GM18498 (cell line): Measurements from ENCODE around the gene TOMM40.
"Not testable (repeated sequence)": the region's sequence is repeated elsewhere in the genome, so short reads cannot be mapped to it uniquely, and the experiment has no call there.

Source experiments
- ATAC-seq: cut with Tn5 transposase; IDR thresholded peaks from one replicate; pipeline ENCODE4 v1.9.1; 2021; ENCODE audit warnings: mild to moderate bottlenecking, moderate library complexity; ENCODE audit not compliant: unreplicated experiment

TOMM40 gene

GRCh38 chr19:44869733-44870470 lies 21.2 kb upstream of the TOMM40 start:
- ATAC-seq = no peak

GRCh38 chr19:44871809-44872208 lies 19.2 kb upstream of the TOMM40 start:
- no peak for ATAC-seq

GRCh38 chr19:44872661-44873060 lies 18.4 kb upstream of the TOMM40 start:
- no peak for ATAC-seq

- ATAC-seq = no peak
These were observed 16.7 kb upstream of the TOMM40 start for GRCh38 chr19:44874317-44874716.

GRCh38 chr19:44875666-44876451 lies 15.2 kb upstream of the TOMM40 start:
- no peak for ATAC-seq

GRCh38 chr19:44876930-44877535 lies 14.0 kb upstream of the TOMM40 start:
- ATAC-seq = no peak

GRCh38 chr19:44878120-44878865 lies 12.8 kb upstream of the TOMM40 start:
- no peak for ATAC-seq

GRCh38 chr19:44879309-44880065 lies 11.6 kb upstream of the TOMM40 start:
- ATAC-seq = no peak

- ATAC-seq = no peak
These were observed 9.0 kb upstream of the TOMM40 start for GRCh38 chr19:44882063-44882462.

- not testable (repeated sequence) for ATAC-seq
These were observed 8.2 kb upstream of the TOMM40 start for GRCh38 chr19:44882619-44883397.

- no peak for ATAC-seq
These were observed 7.1 kb upstream of the TOMM40 start for GRCh38 chr19:44883922-44884321.

GRCh38 chr19:44884566-44884965 lies 6.5 kb upstream of the TOMM40 start:
- ATAC-seq = no peak

- ATAC-seq = no peak
These were observed 4.9 kb upstream of the TOMM40 start for GRCh38 chr19:44886141-44886540.

GRCh38 chr19:44887648-44888047 lies 3.4 kb upstream of the TOMM40 start:
- ATAC-seq = no peak

- not testable (repeated sequence) for ATAC-seq
These were observed 2.7 kb upstream of the TOMM40 start for GRCh38 chr19:44888335-44888734.

- no peak for ATAC-seq
These were observed 1.2 kb upstream of the TOMM40 start for GRCh38 chr19:44889830-44890365.

GRCh38 chr19:44890366-44891015 lies 563 bp upstream of the TOMM40 start:
- peak; percentile 83 for ATAC-seq

GRCh38 chr19:44892932-44893331 lies 1.9 kb downstream of the TOMM40 start:
- ATAC-seq = no peak
